ENCODE data around the gene KIF20B.

- TF ChIP-seq, protein P1, sequence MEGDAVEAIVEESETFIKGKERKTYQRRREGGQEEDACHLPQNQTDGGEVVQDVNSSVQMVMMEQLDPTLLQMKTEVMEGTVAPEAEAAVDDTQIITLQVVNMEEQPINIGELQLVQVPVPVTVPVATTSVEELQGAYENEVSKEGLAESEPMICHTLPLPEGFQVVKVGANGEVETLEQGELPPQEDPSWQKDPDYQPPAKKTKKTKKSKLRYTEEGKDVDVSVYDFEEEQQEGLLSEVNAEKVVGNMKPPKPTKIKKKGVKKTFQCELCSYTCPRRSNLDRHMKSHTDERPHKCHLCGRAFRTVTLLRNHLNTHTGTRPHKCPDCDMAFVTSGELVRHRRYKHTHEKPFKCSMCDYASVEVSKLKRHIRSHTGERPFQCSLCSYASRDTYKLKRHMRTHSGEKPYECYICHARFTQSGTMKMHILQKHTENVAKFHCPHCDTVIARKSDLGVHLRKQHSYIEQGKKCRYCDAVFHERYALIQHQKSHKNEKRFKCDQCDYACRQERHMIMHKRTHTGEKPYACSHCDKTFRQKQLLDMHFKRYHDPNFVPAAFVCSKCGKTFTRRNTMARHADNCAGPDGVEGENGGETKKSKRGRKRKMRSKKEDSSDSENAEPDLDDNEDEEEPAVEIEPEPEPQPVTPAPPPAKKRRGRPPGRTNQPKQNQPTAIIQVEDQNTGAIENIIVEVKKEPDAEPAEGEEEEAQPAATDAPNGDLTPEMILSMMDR (IDR thresholded peaks at IDR 0.05): no peak
- no peak for TF ChIP-seq POLR2A (IDR thresholded peaks at IDR 0.05)
These were observed 90.8 kb downstream of the KIF20B start for GRCh38 chr10:89792187-89792586.
